Stomach (tissue), 9 donors: ENCODE measurements around the gene SMAD1. TPM values are rescaled to one million over a fixed set of nuclear protein-coding genes. Genes with fewer than 3 reads are reported as not detected.

ENCODE experiments used
- DNase-seq, 2 donors: peaks; one replicate each; pipeline versions ENCODE4 v3.0.0 to v3.0.0-alpha.2; 2013 to 2019
- H3K27ac ChIP-seq, 5 donors: fragments of 200-600 bp in 4 of 5; sonication (generic) in 4 of 5; one replicate each; pipeline ENCODE4 v1.5.1; 2013 to 2019; ENCODE audit warnings: mild to moderate bottlenecking in 1 of 5, moderate library complexity in 1 of 5
- H3K27me3 ChIP-seq, 3 donors: fragments of 200-600 bp; sonication (generic); one replicate each; pipeline ENCODE4 v1.5.1; 2017 to 2019; ENCODE audit warnings: mixed run types in 1 of 3
- H3K36me3 ChIP-seq, 4 donors: fragments of 200-600 bp; sonication (generic); 1 replicate in 3 of 4; 2 replicates in 1 of 4; pipeline ENCODE4 v1.5.1; 2016 to 2019
- H3K4me1 ChIP-seq, 4 donors: fragments of 200-600 bp; sonication (generic); one replicate each; pipeline ENCODE4 v1.5.1; 2016 to 2019
- H3K4me3 ChIP-seq, 4 donors: fragments of 200-600 bp; sonication (generic) in 3 of 4; one replicate each; pipeline ENCODE4 v1.5.1; 2016 to 2019; ENCODE audit warnings: mild to moderate bottlenecking in 1 of 4
- H3K9me3 ChIP-seq, 4 donors: fragments of 200-600 bp; sonication (generic); one replicate each; pipeline ENCODE4 v1.5.1; 2016 to 2019
- CTCF ChIP-seq, 7 experiments: fragments of 450-650 bp in 4 of 7; fragments of 200-600 bp in 3 of 7; sonication (generic) in 3 of 7; IDR thresholded peaks; one replicate each; pipeline ENCODE4 v1.5.1; 2016 to 2019; ENCODE audit warnings: antibody characterized with exemption in 7 of 7, control low read depth in 2 of 7, mild to moderate bottlenecking in 1 of 7
- EP300 ChIP-seq: sonication (generic); formaldehyde crosslinking; IDR thresholded peaks from one replicate; pipeline ENCODE4 v1.6.1; 2017; ENCODE audit warnings: antibody characterized with exemption
- POLR2A ChIP-seq, 4 donors: fragments of 450-650 bp; IDR thresholded peaks; one replicate each; pipeline ENCODE4 v1.6.1; 2016; ENCODE audit warnings: antibody characterized with exemption in 4 of 4, control low read depth in 2 of 4, mild to moderate bottlenecking in 1 of 4, moderate library complexity in 1 of 4
- POLR2AphosphoS5 ChIP-seq, 3 donors: sonication (generic); formaldehyde crosslinking; IDR thresholded peaks; one replicate each; pipeline ENCODE4 v1.6.1; 2016; ENCODE audit warnings: antibody characterized with exemption in 3 of 3
- WGBS, 5 donors: extraction: QIAGEN DNeasy Blood & Tissue Kit in 3 of 5; methylation state at CpG; one replicate each; pipeline versions ENCODE4 v1.1.5 to v1.1.7; 2013 to 2018; 5-methylcytosine and 5-hydroxymethylcytosine counted together
- intact Hi-C: fragments of 100-400 bp; cut with DNase I; formaldehyde crosslinking; loops from one replicate; pipeline ENCODE4 v1.15.1; 2023; ENCODE audit warnings: low total_unique reads
- polyA plus RNA-seq, 3 donors: library from polyadenylated mRNA; stranded (reverse); fragments of 200-250 nt; gene quantifications; one replicate each; pipeline ENCODE4 v1.2.3, GENCODE V29; 2013
- total RNA-seq, 5 donors: library from RNA; depleted of rRNA; stranded (reverse); fragments of >200 nt; gene quantifications; one replicate each; pipeline versions ENCODE4 v1.1.0 to v1.2.3, GENCODE V29; 2014 to 2016
- donor health status: healthy with polysubstance abuse.
- donor health status: Bipolar disorder and iron deficiency.
- donor health status: healthy.

Gene SMAD1
- total and polyA plus RNA-seq, 8 donors: 3.6 to 50.5 (median 12.4) TPM

DNA sequence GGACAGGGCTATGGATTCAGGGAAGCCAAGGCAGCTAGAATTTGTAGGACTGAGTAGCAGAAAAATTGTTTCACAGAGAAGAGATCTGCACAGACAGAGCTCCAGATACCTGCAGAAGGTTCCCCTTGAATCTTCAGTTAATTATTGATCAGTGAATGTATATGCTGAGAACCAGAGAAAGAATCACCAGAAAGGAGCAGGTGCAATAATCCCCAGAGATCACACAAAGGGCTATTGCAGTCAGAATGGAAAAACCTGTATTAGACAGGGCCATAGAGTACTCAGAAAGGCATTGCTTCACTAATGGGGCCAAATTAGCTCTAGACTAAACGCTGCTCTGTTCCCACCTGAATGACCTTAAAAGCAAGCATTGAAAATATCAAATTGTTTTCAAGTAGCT, 35.5 kb upstream of the SMAD1 start:
- no peaks in the 10 kb centered on the region for H3K36me3 ChIP-seq
- H3K9me3 ChIP-seq: peaks cover 0 to 9% (median 0%) of the 10 kb centered on the region in 4 donors
- TF ChIP-seq POLR2AphosphoS5 (IDR thresholded peaks at IDR 0.05) (no peak), CTCF (IDR thresholded peaks at IDR 0.05) (no peak), EP300 (no peak)
- H3K4me3 ChIP-seq: no peak overlapping the region
- DNase-seq: no peak
- 74 to 89% (median 86%) methylated on average over 1 of the region's 1 CpG for whole genome bisulfite sequencing, 5 donors
- intact Hi-C loops: no loop called here
- no peaks in the 10 kb centered on the region for H3K27me3 ChIP-seq
- no peak overlapping the region for H3K27ac ChIP-seq
- no peaks in the 10 kb centered on the region for H3K4me1 ChIP-seq

DNA sequence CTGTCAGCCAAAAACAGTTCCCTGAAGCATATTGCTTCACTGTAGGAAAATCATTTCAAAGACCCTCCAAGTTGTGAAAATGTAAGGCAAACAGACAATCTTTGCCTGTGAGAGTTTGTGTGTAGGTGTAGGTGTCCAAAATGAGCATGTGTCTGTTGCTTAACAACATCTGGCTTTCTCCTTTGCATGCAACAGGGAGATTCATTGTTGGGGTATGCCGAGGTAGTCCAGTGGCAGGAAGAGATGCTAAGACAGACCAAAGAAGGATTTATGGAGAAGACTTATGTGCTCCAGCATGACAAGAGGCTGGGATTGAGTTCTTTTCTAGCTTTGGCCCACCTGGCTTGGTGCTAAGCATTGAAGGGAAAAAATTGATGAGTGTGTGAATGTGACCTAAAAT, 29.8 kb upstream of the SMAD1 start:
- Histone ChIP-seq H3K27me3 (no peaks in the 10 kb centered on the region), H3K27ac (no peak overlapping the region), H3K4me1 (no peaks in the 10 kb centered on the region), H3K36me3 (no peaks in the 10 kb centered on the region), H3K9me3 (peaks cover 0 to 9% (median 0%) of the 10 kb centered on the region in 4 donors), H3K4me3 (no peak overlapping the region)
- TF ChIP-seq CTCF (IDR thresholded peaks at IDR 0.05) (no peak), POLR2A (IDR thresholded peaks at IDR 0.05) (no peak), EP300 (no peak), POLR2AphosphoS5 (IDR thresholded peaks at IDR 0.05) (no peak)
- intact Hi-C loops: no loop called here
- 81 to 100% (median 91%) methylated on average over 1 of the region's 1 CpG for WGBS, 5 donors
- no peak for DNase-seq

DNA sequence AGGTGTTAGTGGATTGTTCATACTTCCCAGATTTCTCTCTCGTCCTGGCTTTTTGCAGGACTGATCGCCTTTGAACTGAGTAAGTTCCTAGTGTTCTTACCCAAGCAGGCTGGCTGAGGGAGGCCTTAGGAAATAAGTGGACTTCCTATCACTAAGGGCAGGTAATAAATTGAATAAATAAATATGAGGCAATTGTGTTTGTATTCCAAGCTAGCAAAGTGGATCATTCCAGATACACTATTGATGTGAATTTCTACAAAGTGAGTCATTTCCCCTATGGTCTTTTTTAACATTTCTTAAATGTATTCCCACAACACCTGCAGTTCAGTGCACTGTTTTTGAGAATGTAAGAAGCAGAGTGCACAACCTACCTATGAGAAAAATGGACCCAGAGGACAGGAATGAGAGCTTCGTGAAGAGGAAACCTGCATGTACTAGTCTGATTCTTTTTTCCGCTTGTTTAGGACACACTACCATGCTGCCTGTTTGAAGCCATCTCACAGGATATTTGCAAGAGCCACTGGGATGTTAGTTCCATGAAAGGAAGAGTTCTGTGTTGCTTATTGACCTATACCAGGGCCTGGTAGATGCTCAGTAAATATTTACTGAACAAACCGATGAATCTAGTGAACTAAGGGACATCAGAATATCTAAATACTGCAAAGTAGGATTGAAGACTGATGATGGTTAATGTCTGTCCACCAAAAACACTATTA, 29.0 kb upstream of the SMAD1 start:
- Histone ChIP-seq H3K27ac (no peak overlapping the region), H3K27me3 (no peaks in the 10 kb centered on the region), H3K9me3 (peaks cover 0 to 15% (median 3%) of the 10 kb centered on the region in 4 donors), H3K4me3 (no peak overlapping the region), H3K36me3 (no peaks in the 10 kb centered on the region), H3K4me1 (no peaks in the 10 kb centered on the region)
- DNase-seq: no peak
- WGBS, 5 donors: 71 to 83% (median 75%) methylated on average over 5 of the region's 5 CpGs
- no peak for TF ChIP-seq POLR2AphosphoS5 (IDR thresholded peaks at IDR 0.05)
- no peak for TF ChIP-seq CTCF (IDR thresholded peaks at IDR 0.05)
- no peak for TF ChIP-seq EP300
- TF ChIP-seq POLR2A (IDR thresholded peaks at IDR 0.05): no peak
- intact Hi-C loops: no loop called here

- intact Hi-C loops: no loop called here
- DNase-seq: no peak
- H3K27ac ChIP-seq: no peak overlapping the region
- no peak overlapping the region for H3K4me3 ChIP-seq
- H3K36me3 ChIP-seq: no peaks in the 10 kb centered on the region
- H3K9me3 ChIP-seq: peaks cover 0 to 20% (median 8%) of the 10 kb centered on the region in 4 donors
- no peaks in the 10 kb centered on the region for H3K27me3 ChIP-seq
- TF ChIP-seq EP300 (no peak), POLR2AphosphoS5 (IDR thresholded peaks at IDR 0.05) (no peak), CTCF (IDR thresholded peaks at IDR 0.05) (no peak)
- H3K4me1 ChIP-seq: no peaks in the 10 kb centered on the region
Measured at GRCh38 chr4:145453163-145453520, 28.5 kb upstream of the SMAD1 start.
